Measurements from ENCODE around the gene CCDC27.

CCDC27 gene

GRCh38 chr1:3752400-3752945 is at the start of gene CCDC27:
Gene CCDC27 (plus strand): TSS chr1:3752450. CDS start chr1:3752482, 32 bp downstream.
- TF ChIP-seq CTCF (IDR thresholded peaks at IDR 0.05; ENCODE audit: low read depth, low read length, missing control alignments), result no peak
- DNase-seq (ENCODE audit: extremely low read depth, low read depth), result no peak
- H3K4me3 ChIP-seq (replicated peaks; ENCODE audit: low read depth, low read length), result no peak within 1 kb of the TSS

DNA sequence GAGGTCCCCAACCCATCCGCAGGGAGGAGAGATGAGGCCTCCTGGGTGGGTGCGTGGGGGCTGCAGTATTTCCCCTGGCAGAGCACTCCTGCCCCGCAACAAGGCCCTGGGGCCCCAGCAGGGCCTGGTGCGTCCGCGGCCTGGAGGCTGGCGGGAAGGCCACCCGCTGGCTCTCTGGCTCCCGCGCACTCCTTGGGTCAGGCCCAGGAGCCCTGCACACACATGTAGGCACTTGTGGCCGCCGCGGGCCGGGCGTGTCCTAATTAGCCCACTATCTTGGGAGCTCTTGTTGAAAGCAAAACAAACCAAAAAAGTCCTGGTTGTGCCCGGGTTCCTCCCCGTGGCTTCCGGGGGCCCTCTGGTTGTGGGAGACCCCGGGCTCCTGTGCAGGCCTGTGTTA is 49.7 kb upstream of the CCDC27 start:
- DNase-seq (ENCODE audit: extremely low read depth, low read depth), result no peak
- no peak for TF ChIP-seq CTCF (IDR thresholded peaks at IDR 0.05; ENCODE audit: low read depth, low read length, missing control alignments)
- H3K4me3 ChIP-seq (replicated peaks; ENCODE audit: low read depth, low read length), result no peak overlapping the region

- no peak for DNase-seq (ENCODE audit: extremely low read depth, low read depth)
- H3K4me3 ChIP-seq (replicated peaks; ENCODE audit: low read depth, low read length), result no peak overlapping the region
- TF ChIP-seq CTCF (IDR thresholded peaks at IDR 0.05; ENCODE audit: low read depth, low read length, missing control alignments), result no peak
Observed at GRCh38 chr1:3702990-3703728, 49.1 kb upstream of the CCDC27 start.

GRCh38 chr1:3703786-3704371 is 48.4 kb upstream of the CCDC27 start:
- DNase-seq (ENCODE audit: extremely low read depth, low read depth), result no peak

GRCh38 chr1:3705341-3705950 is 46.8 kb upstream of the CCDC27 start:
- no peak for DNase-seq (ENCODE audit: extremely low read depth, low read depth)
- no peak for TF ChIP-seq CTCF (IDR thresholded peaks at IDR 0.05; ENCODE audit: low read depth, low read length, missing control alignments)
- no peak overlapping the region for H3K4me3 ChIP-seq (replicated peaks; ENCODE audit: low read depth, low read length)

More at GRCh38 chr1:3703786-3704371, 48.4 kb upstream of the CCDC27 start:
- TF ChIP-seq CTCF (IDR thresholded peaks at IDR 0.05; ENCODE audit: low read depth, low read length, missing control alignments), result no peak
- H3K4me3 ChIP-seq (replicated peaks; ENCODE audit: low read depth, low read length), result no peak overlapping the region

DNA sequence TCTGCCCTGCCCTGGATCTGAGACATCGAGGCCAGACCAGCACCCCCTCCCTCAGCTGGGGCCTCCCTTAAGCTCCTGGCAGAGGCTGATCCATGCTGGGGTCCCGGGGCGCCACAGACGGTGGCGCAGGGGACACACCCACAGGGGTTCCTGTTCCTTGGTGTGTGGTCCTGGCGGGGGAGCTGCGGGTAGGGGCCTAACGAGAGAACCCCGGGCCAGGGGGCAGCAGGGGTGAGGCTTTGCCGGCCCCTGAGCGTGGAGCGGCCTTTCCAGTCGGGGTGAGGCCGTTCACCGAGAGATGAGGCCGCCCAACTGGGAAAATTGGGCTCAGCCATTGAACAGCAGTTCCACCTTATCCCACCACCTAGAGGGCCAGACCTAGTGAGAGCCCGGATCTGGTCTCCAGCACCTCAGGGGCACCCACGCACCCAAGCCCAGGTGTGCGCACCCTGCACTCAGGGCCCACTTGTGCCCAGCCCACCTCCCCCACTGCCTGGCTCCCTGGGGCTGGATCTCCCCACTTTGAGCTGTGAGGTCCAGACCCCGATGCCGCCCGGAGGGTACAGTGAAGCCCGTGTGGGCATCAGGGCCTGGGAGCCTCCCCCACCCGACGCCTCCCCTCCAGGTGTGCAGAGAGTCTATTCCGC is 45.5 kb upstream of the CCDC27 start:
- no peak for TF ChIP-seq CTCF (IDR thresholded peaks at IDR 0.05; ENCODE audit: low read depth, low read length, missing control alignments)
- DNase-seq (ENCODE audit: extremely low read depth, low read depth), result no peak
- no peak overlapping the region for H3K4me3 ChIP-seq (replicated peaks; ENCODE audit: low read depth, low read length)

Data from HFF-Myc (cell line).